IPS DF 4.7 (cell line): Measurements from ENCODE around the gene ACTR6.
A peak's percentile ranks its signal among the peaks of the same experiment; 100 is the strongest.
"Not testable (repeated sequence)": the region's sequence is repeated elsewhere in the genome, so short reads cannot be mapped to it uniquely, and the experiment has no call there.

Experiments
- DNase-seq: peaks from one replicate; pipeline ENCODE4 v3.0.0-alpha.2; 2013; ENCODE audit warnings: low spot score; ENCODE audit errors: extremely low read depth

ACTR6 gene

GRCh38 chr12:100200463-100201181 lies at the start of gene ACTR6:
Gene ACTR6, plus strand, starts transcription at chr12:100200815. Its CDS starts 37 bp downstream, at chr12:100200852.
- DNase-seq, result peak; percentile 95

GRCh38 chr12:100151769-100152168 lies 48.8 kb upstream of the ACTR6 start:
- no peak for DNase-seq

- no peak for DNase-seq
Measured at GRCh38 chr12:100153131-100153530, 47.5 kb upstream of the ACTR6 start.

- no peak for DNase-seq
Measured at GRCh38 chr12:100154474-100155247, 46.0 kb upstream of the ACTR6 start.

- DNase-seq, result no peak
Measured at GRCh38 chr12:100156731-100157426, 43.7 kb upstream of the ACTR6 start.

- no peak for DNase-seq
Measured at GRCh38 chr12:100157427-100157821, 43.2 kb upstream of the ACTR6 start.

- no peak for DNase-seq
Measured at GRCh38 chr12:100158535-100158934, 42.1 kb upstream of the ACTR6 start.

- no peak for DNase-seq
Measured at GRCh38 chr12:100159391-100160104, 41.1 kb upstream of the ACTR6 start.

- peak; percentile 79 for DNase-seq
Measured at GRCh38 chr12:100163416-100164152, 37.0 kb upstream of the ACTR6 start.

- no peak for DNase-seq
Measured at GRCh38 chr12:100164153-100164704, 36.4 kb upstream of the ACTR6 start.

GRCh38 chr12:100165356-100165755 lies 35.3 kb upstream of the ACTR6 start:
- DNase-seq, result no peak

- DNase-seq, result no peak
Measured at GRCh38 chr12:100166232-100166631, 34.4 kb upstream of the ACTR6 start.

- no peak for DNase-seq
Measured at GRCh38 chr12:100168562-100168961, 32.1 kb upstream of the ACTR6 start.

GRCh38 chr12:100169345-100169744 lies 31.3 kb upstream of the ACTR6 start:
- DNase-seq, result no peak

GRCh38 chr12:100170313-100170858 lies 30.2 kb upstream of the ACTR6 start:
- no peak for DNase-seq

- no peak for DNase-seq
Measured at GRCh38 chr12:100171248-100171647, 29.4 kb upstream of the ACTR6 start.

GRCh38 chr12:100173111-100173510 lies 27.5 kb upstream of the ACTR6 start:
- DNase-seq, result no peak

GRCh38 chr12:100174495-100174894 lies 26.1 kb upstream of the ACTR6 start:
- no peak for DNase-seq

- not testable (repeated sequence) for DNase-seq
Measured at GRCh38 chr12:100176493-100176892, 24.1 kb upstream of the ACTR6 start.

GRCh38 chr12:100179252-100179651 lies 21.4 kb upstream of the ACTR6 start:
- DNase-seq, result no peak
